Activated CD4-positive, alpha-beta T cell treated with anti-CD3 and anti-CD28 coated beads for 24 hours (primary cell): ENCODE measurements around the gene ECSIT.
A peak's percentile ranks its signal among the peaks of the same experiment; 100 is the strongest.

ENCODE experiments used
- DNase-seq, 2 donors: peaks; one replicate each; pipeline ENCODE4 v3.0.0-alpha.2; 2020; ENCODE audit warnings: low read depth in 2 of 2

The ECSIT gene

DNA sequence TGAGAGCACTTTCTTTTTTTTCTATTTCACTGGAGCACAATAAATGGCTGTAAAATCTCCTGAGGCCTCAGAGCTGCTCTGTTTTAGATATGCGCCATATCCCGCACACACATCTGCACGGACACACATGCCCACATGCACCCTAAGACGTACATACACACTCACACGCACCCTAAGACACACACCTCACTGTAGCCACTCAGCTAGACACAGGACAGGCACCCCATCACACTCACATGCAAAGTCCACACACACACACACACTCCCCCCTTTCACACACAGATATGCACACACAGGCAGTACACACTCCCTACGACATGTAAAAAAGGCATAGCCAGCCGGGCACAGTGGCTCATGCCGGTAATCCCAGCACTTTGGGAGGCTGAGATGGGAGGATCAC, 21.3 kb upstream of the ECSIT start:
- no peak for DNase-seq

DNA sequence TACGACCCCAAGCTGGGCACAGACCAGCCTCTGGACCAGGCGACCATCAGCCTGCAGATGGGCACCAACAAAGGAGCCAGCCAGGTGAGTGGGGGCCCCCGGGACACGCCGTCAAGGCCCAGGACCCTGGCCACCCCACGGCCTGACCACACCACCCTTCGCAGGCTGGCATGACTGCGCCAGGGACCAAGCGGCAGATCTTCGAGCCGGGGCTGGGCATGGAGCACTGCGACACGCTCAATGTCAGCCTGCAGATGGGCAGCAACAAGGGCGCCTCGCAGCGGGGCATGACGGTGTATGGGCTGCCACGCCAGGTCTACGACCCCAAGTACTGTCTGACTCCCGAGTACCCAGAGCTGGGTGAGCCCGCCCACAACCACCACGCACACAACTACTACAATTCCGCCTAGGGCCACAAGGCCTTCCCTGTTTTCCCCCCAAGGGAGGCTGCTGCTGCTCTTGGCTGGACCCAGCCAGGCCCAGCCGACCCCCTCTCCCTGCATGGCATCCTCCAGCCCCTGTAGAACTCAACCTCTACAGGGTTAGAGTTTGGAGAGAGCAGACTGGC, 20.5 kb upstream of the ECSIT start:
- DNase-seq, result no peak

- DNase-seq, result no peak
Observed at GRCh38 chr19:11547929-11548700, 19.2 kb upstream of the ECSIT start.

- no peak for DNase-seq
Observed at GRCh38 chr19:11541238-11541637, 12.3 kb upstream of the ECSIT start.

GRCh38 chr19:11540645-11541044, 11.7 kb upstream of the ECSIT start:
- no peak for DNase-seq

DNA sequence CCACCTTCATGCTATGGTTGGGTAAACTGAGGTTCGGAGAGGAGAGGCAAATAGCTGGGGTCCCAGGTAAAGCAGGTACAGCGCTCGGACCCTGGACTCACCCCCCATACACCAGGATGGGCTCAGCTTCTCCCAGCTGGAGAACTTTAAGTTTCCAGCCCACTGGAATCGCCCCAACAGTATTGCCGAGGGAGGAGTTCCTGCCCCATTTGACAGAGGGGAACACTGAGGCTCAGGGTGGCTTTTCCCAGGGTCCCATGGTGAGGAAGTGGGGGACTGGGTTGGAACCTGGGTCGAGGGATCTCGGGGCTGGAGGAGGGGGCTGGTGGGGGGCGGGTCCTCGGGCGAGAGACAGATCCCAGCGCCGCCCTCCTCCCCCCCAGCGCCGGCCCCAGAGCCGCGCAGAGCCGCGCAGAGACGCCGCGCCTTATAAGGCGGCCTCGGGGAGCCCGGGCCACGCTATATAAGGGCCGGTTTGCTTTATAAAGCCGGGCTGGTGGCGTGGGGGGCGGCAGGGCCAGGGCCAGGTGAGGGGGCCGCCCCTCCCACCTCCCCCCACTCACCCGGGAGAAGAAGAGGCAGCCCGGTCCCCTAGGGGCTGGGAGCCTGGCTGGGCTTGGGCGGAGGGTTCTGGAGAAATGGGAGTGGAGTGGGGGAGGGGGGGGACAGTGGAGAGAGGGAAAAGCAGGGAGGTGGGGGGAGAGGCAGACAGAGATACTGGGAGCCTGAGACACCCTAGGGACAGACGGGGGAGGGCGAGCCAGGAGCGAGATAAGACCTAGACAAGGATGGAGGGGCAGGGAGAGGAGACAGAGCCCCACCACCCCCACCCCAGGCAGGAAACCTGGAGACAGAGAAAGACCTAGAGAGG, 10.8 kb upstream of the ECSIT start:
- DNase-seq, result no peak

GRCh38 chr19:11538232-11539036, 9.5 kb upstream of the ECSIT start, which contains the start of gene CNN1:
Gene CNN1 (plus strand): TSS chr19:11538851. CDS start chr19:11538928, 77 bp downstream.
- DNase-seq, result no peak

DNA sequence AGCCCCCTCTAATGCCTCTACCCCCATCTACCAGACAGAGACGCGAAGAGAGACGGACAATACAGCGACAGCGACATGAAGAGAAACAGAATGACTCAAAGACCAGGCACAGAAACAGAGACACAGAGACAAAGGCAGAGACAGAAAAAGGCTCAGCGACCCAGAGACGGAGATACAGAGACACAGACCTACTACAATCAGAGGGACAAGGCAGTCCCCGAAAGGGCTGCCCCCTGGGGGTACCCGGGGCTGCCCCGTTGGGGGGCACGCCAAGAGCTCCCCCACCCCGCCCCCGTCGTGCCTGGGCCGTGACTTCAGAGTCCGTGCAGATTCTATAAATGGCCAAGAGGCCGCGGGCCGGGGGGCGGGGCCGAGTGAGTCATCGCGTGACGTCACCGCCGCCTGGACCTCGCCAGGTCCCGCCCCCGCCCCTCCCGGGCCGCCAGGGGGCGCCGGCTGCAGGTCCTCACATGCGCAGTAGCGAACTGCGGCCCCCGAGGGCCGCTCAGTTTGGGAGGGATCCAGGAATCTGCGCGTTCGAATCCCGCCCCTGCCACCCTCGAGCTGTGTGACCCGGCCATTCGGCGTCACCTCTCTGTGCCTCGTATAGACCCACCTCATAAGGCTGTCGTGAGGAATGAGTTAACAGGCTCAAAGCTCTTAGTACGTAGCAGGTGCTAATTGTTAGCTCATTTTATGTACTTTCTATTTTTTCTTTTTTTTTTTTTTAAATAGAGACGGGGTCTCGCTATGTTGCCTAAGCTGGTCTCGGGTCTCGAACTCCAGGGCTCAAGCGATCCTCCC, 7.1 kb upstream of the ECSIT start:
- peak; percentile 72 to 82 for DNase-seq

GRCh38 chr19:11534948-11535347, 6.0 kb upstream of the ECSIT start:
- DNase-seq, result no peak

- no peak for DNase-seq
Observed at GRCh38 chr19:11534538-11534937, 5.6 kb upstream of the ECSIT start.

GRCh38 chr19:11530432-11530831, 1.5 kb upstream of the ECSIT start:
- DNase-seq, result peak in 1 of 2 donors; percentile 39

- DNase-seq, result no peak
Observed at GRCh38 chr19:11519138-11519537, 9.8 kb downstream of the ECSIT start.

DNA sequence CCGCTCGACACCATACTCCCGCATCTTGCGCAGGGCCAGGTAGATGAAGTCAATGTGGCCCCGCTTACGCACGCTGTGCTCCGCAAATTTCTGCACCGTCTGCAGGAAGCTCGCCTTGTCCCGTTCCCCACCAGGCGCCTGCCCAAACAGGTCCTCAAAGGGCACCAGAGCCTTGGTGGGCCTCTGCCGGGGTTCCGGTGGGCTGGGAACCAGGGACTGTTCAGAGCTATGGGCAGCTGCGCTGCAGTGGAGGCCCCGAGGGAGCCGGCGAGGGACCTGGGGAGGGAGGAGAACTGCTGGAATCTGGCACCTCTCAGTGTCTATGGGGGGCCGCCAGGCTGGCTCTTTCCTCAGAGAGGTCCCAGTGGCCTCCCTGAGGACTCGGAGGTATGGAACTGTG, 15.0 kb downstream of the ECSIT start:
- no peak for DNase-seq

DNA sequence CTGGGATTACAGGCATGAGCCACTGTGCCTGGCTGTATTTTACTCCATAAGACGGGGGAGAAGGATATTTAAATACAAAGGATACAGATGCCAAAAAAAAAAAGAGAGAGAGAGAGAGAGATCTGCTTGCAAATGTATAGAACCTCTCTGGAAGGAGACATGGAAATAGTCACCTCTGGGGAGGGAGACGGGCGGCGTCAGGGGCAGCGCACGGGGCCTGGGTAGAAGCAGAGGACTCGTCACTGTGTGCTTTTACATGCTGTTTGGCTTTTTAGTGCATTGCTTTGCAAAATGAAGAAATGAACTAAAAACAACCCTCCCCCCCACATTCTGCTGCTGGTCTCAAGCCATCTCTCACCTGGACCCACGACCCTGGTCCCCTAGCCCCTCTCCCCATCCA, 18.5 kb downstream of the ECSIT start:
- no peak for DNase-seq

DNA sequence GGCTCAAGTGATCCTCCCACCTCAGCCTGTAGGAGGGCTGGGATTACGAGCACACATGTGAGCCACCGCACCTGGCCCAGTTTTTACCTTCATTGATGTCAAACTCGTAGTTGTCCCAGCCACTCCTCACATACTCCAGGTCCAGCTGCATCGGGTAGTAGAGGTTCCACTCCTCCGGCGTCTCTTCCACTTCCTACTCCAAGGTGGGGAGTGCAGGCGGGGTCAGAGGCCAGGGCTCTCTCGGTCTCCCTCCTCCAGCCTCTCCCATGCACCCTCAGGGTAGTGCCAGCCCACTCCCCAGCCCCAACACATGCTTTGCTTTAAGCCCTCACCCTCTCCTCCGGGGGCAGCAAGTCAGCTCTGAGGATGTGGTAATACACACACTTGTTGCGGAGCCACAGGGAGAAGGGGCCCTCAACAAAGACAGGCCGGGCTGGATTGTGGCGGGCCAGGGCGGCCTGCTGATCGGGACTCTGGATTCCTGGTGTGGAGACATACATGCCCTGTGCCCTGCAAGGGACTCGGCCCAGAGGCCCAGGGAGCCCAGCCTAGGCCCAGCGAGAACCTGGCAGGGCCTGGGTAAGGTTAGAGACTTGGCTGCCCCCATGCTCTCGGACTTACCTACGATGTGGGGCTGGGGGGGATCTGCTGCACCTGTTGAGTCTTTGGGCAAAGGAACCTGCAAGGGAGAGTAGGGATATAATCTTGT, 21.4 kb downstream of the ECSIT start:
- DNase-seq, result no peak

DNA sequence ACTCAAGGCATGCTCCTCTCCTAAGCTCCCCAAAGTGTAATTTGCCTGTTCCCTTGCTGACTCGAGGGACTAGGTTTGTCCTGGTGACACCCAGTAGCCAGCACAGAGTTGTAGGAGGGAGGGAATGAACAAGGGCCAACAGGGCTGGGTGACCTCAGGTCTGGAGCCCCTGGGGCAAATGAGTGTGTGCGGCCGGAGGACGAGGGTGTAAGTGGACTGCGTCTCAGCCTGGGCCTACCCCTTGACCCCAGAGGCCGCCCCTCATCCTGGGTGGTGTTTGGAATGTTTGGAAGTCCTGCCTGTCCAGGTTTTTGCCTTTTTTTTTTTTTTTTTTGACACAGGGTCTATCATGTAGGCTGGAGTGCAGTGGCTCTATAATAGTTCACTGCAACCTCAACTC, 22.0 kb downstream of the ECSIT start:
- no peak for DNase-seq

DNA sequence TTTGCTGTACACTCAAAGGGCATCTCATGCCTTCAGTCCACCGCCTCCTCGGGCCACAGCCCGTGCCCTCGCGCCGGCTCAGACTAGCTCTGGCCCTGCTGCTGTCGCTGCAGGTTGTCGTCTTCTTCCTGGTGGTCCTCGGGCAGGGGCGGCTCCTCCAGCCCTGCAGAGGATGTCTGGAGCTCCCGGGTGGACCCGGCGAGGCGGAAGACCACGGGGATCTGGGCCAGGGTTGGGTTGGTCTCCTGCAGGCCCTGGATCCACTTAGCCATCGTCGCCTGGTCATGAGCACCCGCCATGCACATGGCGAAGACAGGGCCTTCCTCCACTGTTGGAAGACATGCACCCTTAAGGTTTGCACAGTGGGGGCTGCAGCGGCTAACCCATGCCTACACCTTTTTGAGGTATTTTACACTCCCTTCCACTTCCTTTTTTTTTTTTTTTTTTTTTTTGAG, 22.8 kb downstream of the ECSIT start:
- no peak for DNase-seq

- peak; percentile 90 for DNase-seq
Observed at GRCh38 chr19:11505504-11506100, 23.3 kb downstream of the ECSIT start, which contains the start of gene ZNF653. Gene ZNF653 (minus strand): TSS chr19:11505839. CDS start chr19:11505786, 53 bp downstream.

GRCh38 chr19:11505032-11505503, 23.9 kb downstream of the ECSIT start:
- peak; percentile 93 to 98 for DNase-seq
